A673 (cell line): Measurements from ENCODE around the gene PLA2G12A. TPM values are rescaled to one million over a fixed set of nuclear protein-coding genes. Genes with fewer than 3 reads are reported as not detected.

Experiments used
- BruUV-seq: library from RNA; stranded (reverse); fragments of 400-500 nt; replicated peaks from 2 replicates; lab custom pipeline; 2021; lab: Mats Ljungman, UMichigan
- CTCF ChIA-PET: fragments of 300-600 bp; sonication (Branson Sonifier 250); formaldehyde crosslinking; loops from one replicate; lab custom pipeline; 2022; ENCODE audit warnings: antibody characterized with exemption; lab: Charles Lee
- POLR2A ChIA-PET: fragments of 300-600 bp; sonication (Branson Sonifier 250); formaldehyde crosslinking; loops from one replicate; lab custom pipeline; 2022; ENCODE audit warnings: antibody characterized with exemption; ENCODE audit not compliant: low non-redundant PET; lab: Charles Lee
- DNase-seq: peaks from one replicate; pipeline ENCODE4 v3.0.0-alpha.2; 2015; ENCODE audit warnings: low spot score
- H3K27ac ChIP-seq: fragments of 200-600 bp; sonication (generic); 2 replicates; pipeline ENCODE4 v1.5.1; 2016; ENCODE audit warnings: mixed run types, low read depth, mild to moderate bottlenecking, mixed read lengths, antibody characterized with exemption, low read length; ENCODE audit not compliant: poor library complexity, severe bottlenecking
- H3K27me3 ChIP-seq: fragments of 200-600 bp; sonication (generic); replicated peaks from 2 replicates; pipeline ENCODE4 v1.6.1; 2017; ENCODE audit warnings: mixed run types, low read depth, mild to moderate bottlenecking, mixed read lengths, antibody characterized with exemption, low read length; ENCODE audit not compliant: insufficient read depth, poor library complexity
- H3K36me3 ChIP-seq: fragments of 200-600 bp; sonication (generic); 2 replicates; pipeline ENCODE4 v1.6.1; 2016; ENCODE audit warnings: mixed run types, mild to moderate bottlenecking, mixed read lengths, antibody characterized with exemption, low read length; ENCODE audit not compliant: insufficient read depth, poor library complexity, severe bottlenecking
- H3K4me1 ChIP-seq: fragments of 200-600 bp; sonication (generic); 2 replicates; pipeline ENCODE4 v1.6.1; 2017; ENCODE audit warnings: mixed run types, mild to moderate bottlenecking, mixed read lengths, antibody characterized with exemption, low read length; ENCODE audit not compliant: insufficient read depth, poor library complexity, severe bottlenecking
- H3K4me3 ChIP-seq: fragments of 200-600 bp; sonication (generic); 2 replicates; pipeline ENCODE4 v1.5.1; 2016; ENCODE audit warnings: low read depth, mixed run types, mild to moderate bottlenecking, mixed read lengths, low read length; ENCODE audit not compliant: poor library complexity, severe bottlenecking
- H3K9me3 ChIP-seq: fragments of 200-600 bp; sonication (generic); 2 replicates; pipeline ENCODE4 v1.6.1; 2016; ENCODE audit warnings: mixed run types, low read depth, mild to moderate bottlenecking, mixed read lengths, antibody characterized with exemption, low read length; ENCODE audit not compliant: poor library complexity, severe bottlenecking
- CTCF ChIP-seq: fragments of 300-800, 200-600 bp; sonication (generic); conservative IDR thresholded peaks from 2 replicates; pipeline ENCODE4 v1.5.1; 2017; ENCODE audit warnings: low read depth, mild to moderate bottlenecking, antibody characterized with exemption, low read length, moderate library complexity, mixed read lengths
- EZH2 ChIP-seq: fragments of 200-600 bp; sonication (generic); IDR thresholded peaks from 2 replicates; pipeline ENCODE4 v1.6.1; 2017; ENCODE audit warnings: borderline replicate concordance, low read depth, mild to moderate bottlenecking, mixed read lengths, antibody characterized with exemption, low read length; ENCODE audit not compliant: poor library complexity, severe bottlenecking
- intact Hi-C: fragments of 100-400 bp; cut with micrococcal nuclease; formaldehyde crosslinking; loops from one replicate; pipeline ENCODE4 v1.10.0; 2022; ENCODE audit not compliant: unreplicated experiment
- total RNA-seq: library from RNA; stranded (reverse); gene quantifications from 2 replicates; pipeline ENCODE4 v1.2.3, GENCODE V29; 2021

The PLA2G12A gene
- total RNA-seq, 1 experiment from 2014 or later: 34.5 TPM

- POLR2A ChIA-PET: no interaction called here
- Histone ChIP-seq H3K27me3 (no peaks in the 10 kb centered on the region), H3K4me1 (no peaks in the 10 kb centered on the region), H3K27ac (no peak overlapping the region), H3K36me3 (peaks cover 50% of the 10 kb centered on the region), H3K9me3 (no peaks in the 10 kb centered on the region), H3K4me3 (no peak overlapping the region)
- BruUV-seq: no TSS peak
- TF ChIP-seq EZH2 (no peak), CTCF (no peak)
- intact Hi-C loops: no loop called here
- CTCF ChIA-PET: no interaction called here
- no peak for DNase-seq
Observed at GRCh38 chr4:109691411-109691920, 38.4 kb downstream of the PLA2G12A start.

GRCh38 chr4:109690690-109691410 lies 39.0 kb downstream of the PLA2G12A start:
- no TSS peak for BruUV-seq
- intact Hi-C loops: no loop called here
- Histone ChIP-seq H3K27ac (no peak overlapping the region), H3K4me1 (no peaks in the 10 kb centered on the region), H3K4me3 (no peak overlapping the region), H3K36me3 (peaks cover 49% of the 10 kb centered on the region), H3K9me3 (no peaks in the 10 kb centered on the region), H3K27me3 (no peaks in the 10 kb centered on the region)
- ChIA-PET POLR2A (no interaction called here), CTCF (no interaction called here)
- no peak for DNase-seq
- TF ChIP-seq EZH2 (no peak), CTCF (no peak)

- ChIA-PET POLR2A (no interaction called here), CTCF (no interaction called here)
- Histone ChIP-seq H3K27ac (no peak overlapping the region), H3K9me3 (no peaks in the 10 kb centered on the region), H3K36me3 (peaks cover 17% of the 10 kb centered on the region), H3K4me3 (no peak overlapping the region), H3K27me3 (no peaks in the 10 kb centered on the region), H3K4me1 (peaks cover 9% of the 10 kb centered on the region)
- DNase-seq: no peak
- no TSS peak for BruUV-seq
- intact Hi-C loops: no loop called here
- no peak for TF ChIP-seq CTCF
- no peak for TF ChIP-seq EZH2
Observed at GRCh38 chr4:109684727-109685126, 45.1 kb downstream of the PLA2G12A start.
